ENCODE data around the gene PTPRN2. TPM values are rescaled to one million over a fixed set of nuclear protein-coding genes. Genes with fewer than 3 reads are reported as not detected.

PTPRN2 gene
- total RNA-seq, 1 donor from 2014 or later = 11.4 TPM

GRCh38 chr7:158057446-158057845 is 530.2 kb downstream of the PTPRN2 start:
- no peaks in the 10 kb centered on the region for H3K4me1 Mint-ChIP-seq (ENCODE audit: low read depth)
- no peak overlapping the region for H3K27ac Mint-ChIP-seq
- no peaks in the 10 kb centered on the region for H3K36me3 Mint-ChIP-seq (ENCODE audit: insufficient read depth)
- peaks cover 6% of the 10 kb centered on the region for H3K9me3 Mint-ChIP-seq (ENCODE audit: low read depth)
- TF ChIP-seq CTCF (IDR thresholded peaks at IDR 0.05; ENCODE audit: unreplicated experiment) = no peak
- DNase-seq (ENCODE audit: low spot score, unreplicated experiment) = no peak
- H3K27me3 Mint-ChIP-seq = no peaks in the 10 kb centered on the region
- H3K4me3 Mint-ChIP-seq (ENCODE audit: low read depth) = no peak overlapping the region

- no peak for TF ChIP-seq CTCF (IDR thresholded peaks at IDR 0.05; ENCODE audit: unreplicated experiment)
- no peak for DNase-seq (ENCODE audit: low spot score, unreplicated experiment)
- Mint-ChIP-seq H3K27ac (no peak overlapping the region), H3K4me3 (ENCODE audit: low read depth) (no peak overlapping the region), H3K36me3 (ENCODE audit: insufficient read depth) (no peaks in the 10 kb centered on the region), H3K9me3 (ENCODE audit: low read depth) (peaks cover 6% of the 10 kb centered on the region), H3K4me1 (ENCODE audit: low read depth) (no peaks in the 10 kb centered on the region), H3K27me3 (peaks cover 3% of the 10 kb centered on the region)
Observed at GRCh38 chr7:158056761-158057160, 530.9 kb downstream of the PTPRN2 start.

GRCh38 chr7:158055726-158056510 is 531.7 kb downstream of the PTPRN2 start:
- no peak overlapping the region for H3K27ac Mint-ChIP-seq
- no peak for TF ChIP-seq CTCF (IDR thresholded peaks at IDR 0.05; ENCODE audit: unreplicated experiment)

GRCh38 chr7:158054611-158055010 is 533.0 kb downstream of the PTPRN2 start:
- H3K4me1 Mint-ChIP-seq (ENCODE audit: low read depth) = no peaks in the 10 kb centered on the region
- H3K27me3 Mint-ChIP-seq = peaks cover 3% of the 10 kb centered on the region

More at GRCh38 chr7:158055726-158056510, 531.7 kb downstream of the PTPRN2 start:
- Mint-ChIP-seq H3K4me3 (ENCODE audit: low read depth) (no peak overlapping the region), H3K36me3 (ENCODE audit: insufficient read depth) (no peaks in the 10 kb centered on the region), H3K27me3 (peaks cover 3% of the 10 kb centered on the region), H3K4me1 (ENCODE audit: low read depth) (no peaks in the 10 kb centered on the region), H3K9me3 (ENCODE audit: low read depth) (peaks cover 6% of the 10 kb centered on the region)
- DNase-seq (ENCODE audit: low spot score, unreplicated experiment) = no peak

GRCh38 chr7:158054081-158054480 is 533.5 kb downstream of the PTPRN2 start:
- peaks cover 3% of the 10 kb centered on the region for H3K27me3 Mint-ChIP-seq
- no peak overlapping the region for H3K27ac Mint-ChIP-seq
- TF ChIP-seq CTCF (IDR thresholded peaks at IDR 0.05; ENCODE audit: unreplicated experiment) = no peak
- no peaks in the 10 kb centered on the region for H3K36me3 Mint-ChIP-seq (ENCODE audit: insufficient read depth)
- no peak for DNase-seq (ENCODE audit: low spot score, unreplicated experiment)
- peaks cover 6% of the 10 kb centered on the region for H3K9me3 Mint-ChIP-seq (ENCODE audit: low read depth)
- H3K4me1 Mint-ChIP-seq (ENCODE audit: low read depth) = no peaks in the 10 kb centered on the region
- H3K4me3 Mint-ChIP-seq (ENCODE audit: low read depth) = no peak overlapping the region

More at GRCh38 chr7:158054611-158055010, 533.0 kb downstream of the PTPRN2 start:
- H3K36me3 Mint-ChIP-seq (ENCODE audit: insufficient read depth) = no peaks in the 10 kb centered on the region
- H3K4me3 Mint-ChIP-seq (ENCODE audit: low read depth) = no peak overlapping the region
- peaks cover 6% of the 10 kb centered on the region for H3K9me3 Mint-ChIP-seq (ENCODE audit: low read depth)
- no peak for DNase-seq (ENCODE audit: low spot score, unreplicated experiment)
- H3K27ac Mint-ChIP-seq = no peak overlapping the region
- TF ChIP-seq CTCF (IDR thresholded peaks at IDR 0.05; ENCODE audit: unreplicated experiment) = no peak
